GM23338 (cell line): ENCODE results near the gene SLC44A1. TPM values are rescaled to one million over a fixed set of nuclear protein-coding genes. Genes with fewer than 3 reads are reported as not detected.

Experiments used
- ATAC-seq: fragments of 200-7000 bp; cut with Tn5 transposase; 3 replicates; pipeline ENCODE4 v1.9.1; 2020
- DNase-seq: peaks from one replicate; pipeline ENCODE4 v3.0.0-alpha.2; 2015; ENCODE audit warnings: low spot score
- H2AFZ ChIP-seq: fragments of 200-600 bp; sonication (generic); 2 replicates; pipeline ENCODE4 v1.8.0; 2016; ENCODE audit warnings: antibody characterized with exemption, mild to moderate bottlenecking, moderate library complexity
- H3F3A ChIP-seq: fragments of 200-600 bp; sonication (generic); replicated peaks from 2 replicates; pipeline ENCODE4 v1.8.0; 2017; ENCODE audit warnings: antibody characterized with exemption, mixed run types, low read depth
- H3K27ac ChIP-seq: fragments of 200-600 bp; sonication (generic); 2 replicates; pipeline ENCODE4 v1.6.1; 2016; ENCODE audit warnings: low read depth
- H3K27me3 ChIP-seq: fragments of 200-600 bp; sonication (generic); 2 replicates; pipeline ENCODE4 v1.8.0; 2016; ENCODE audit warnings: mild to moderate bottlenecking, mixed run types, moderate library complexity; ENCODE audit not compliant: insufficient read depth
- H3K36me3 ChIP-seq: fragments of 200-600 bp; sonication (generic); 2 replicates; pipeline ENCODE4 v1.8.0; 2016; ENCODE audit warnings: mild to moderate bottlenecking; ENCODE audit not compliant: insufficient read depth
- H3K4me1 ChIP-seq: fragments of 200-600 bp; sonication (generic); 2 replicates; pipeline ENCODE4 v1.8.0; 2016; ENCODE audit warnings: mild to moderate bottlenecking, moderate library complexity; ENCODE audit not compliant: insufficient read depth
- H3K4me2 ChIP-seq: fragments of 200-600 bp; sonication (generic); 2 replicates; pipeline ENCODE4 v1.7.1; 2017; ENCODE audit warnings: mixed run types
- H3K4me3 ChIP-seq: fragments of 200-600 bp; sonication (generic); 2 replicates; pipeline ENCODE4 v1.6.1; 2016; ENCODE audit warnings: mixed run types
- H3K79me2 ChIP-seq: fragments of 200-600 bp; sonication (generic); replicated peaks from 2 replicates; pipeline ENCODE4 v1.8.0; 2017; ENCODE audit warnings: mild to moderate bottlenecking; ENCODE audit not compliant: insufficient read depth
- H3K9me2 ChIP-seq: fragments of 200-600 bp; sonication (generic); 2 replicates; pipeline ENCODE4 v1.8.0; 2017; ENCODE audit not compliant: insufficient read depth
- H4K20me1 ChIP-seq: fragments of 200-600 bp; sonication (generic); replicated peaks from 2 replicates; pipeline ENCODE4 v1.8.0; 2017; ENCODE audit warnings: mild to moderate bottlenecking; ENCODE audit not compliant: insufficient read depth
- H3K27ac Mint-ChIP-seq: 2 replicates; pipeline ENCODE4 v1.8.0; 2020; ENCODE audit warnings: inconsistent platforms, mild to moderate bottlenecking, moderate library complexity, mixed read lengths
- H3K27me3 Mint-ChIP-seq: 3 replicates; pipeline ENCODE4 v1.8.0; 2022; ENCODE audit warnings: low read depth, mild to moderate bottlenecking, moderate library complexity, mixed read lengths, inconsistent platforms; ENCODE audit not compliant: insufficient read depth, poor library complexity
- H3K36me3 Mint-ChIP-seq: 3 replicates; pipeline ENCODE4 v1.8.0; 2021; ENCODE audit warnings: low read depth, mild to moderate bottlenecking, inconsistent platforms, moderate library complexity, mixed read lengths
- H3K4me1 Mint-ChIP-seq: 3 replicates; pipeline ENCODE4 v1.8.0; 2020; ENCODE audit warnings: mild to moderate bottlenecking, inconsistent platforms, mixed read lengths
- H3K4me3 Mint-ChIP-seq: 3 replicates; pipeline ENCODE4 v1.8.0; 2021; ENCODE audit warnings: moderate library complexity, mild to moderate bottlenecking, inconsistent platforms, mixed read lengths
- H3K9me3 Mint-ChIP-seq: 3 replicates; pipeline ENCODE4 v1.8.0; 2020; ENCODE audit warnings: moderate library complexity, mild to moderate bottlenecking, inconsistent platforms, mixed read lengths
- CREB1 ChIP-seq: fragments of 250-450 bp; sonication (Bioruptor Pico); IDR thresholded peaks from 2 replicates; pipeline ENCODE4 v1.5.0; 2020; ENCODE audit warnings: low read depth, mild to moderate bottlenecking, moderate library complexity
- EZH2phosphoT487 ChIP-seq: fragments of 200-600 bp; sonication (generic); IDR thresholded peaks from one replicate; pipeline ENCODE4 v1.8.1; 2018; ENCODE audit warnings: antibody characterized with exemption; ENCODE audit not compliant: unreplicated experiment
- POLR2AphosphoS5 ChIP-seq: IDR thresholded peaks from 2 replicates; pipeline ENCODE4 v1.6.1; 2016; ENCODE audit warnings: antibody characterized with exemption, low read depth
- STAT1 ChIP-seq: IDR thresholded peaks from one replicate; pipeline ENCODE4 v1.6.1; 2016; ENCODE audit warnings: antibody characterized with exemption; ENCODE audit not compliant: unreplicated experiment
- ZNF114 ChIP-seq: fragments of 250-450 bp; sonication (Bioruptor Pico); IDR thresholded peaks from 2 replicates; pipeline ENCODE4 v1.5.0; 2020; ENCODE audit warnings: mild to moderate bottlenecking, moderate library complexity
- ZNF331 ChIP-seq: fragments of 250-450 bp; sonication (Bioruptor Pico); IDR thresholded peaks from 2 replicates; pipeline ENCODE4 v1.5.0; 2020; ENCODE audit warnings: low read depth, mild to moderate bottlenecking, moderate library complexity
- ZNF462 ChIP-seq: fragments of 250-450 bp; sonication (Bioruptor Pico); IDR thresholded peaks from 2 replicates; pipeline ENCODE4 v1.5.0; 2020; ENCODE audit warnings: mild to moderate bottlenecking, moderate library complexity
- polyA plus RNA-seq: library from polyadenylated mRNA; unstranded; fragments of >200 nt; fragmentation: Nextera tagmentation; extraction: Ambion mirVana; gene quantifications from 2 replicates; pipeline ENCODE4 v1.2.1, GENCODE V29; 2016
- total RNA-seq: library from RNA; depleted of rRNA; stranded (reverse); fragments of >200 nt; shearing (Covaris generic); gene quantifications from 2 replicates; pipeline ENCODE4 v1.2.3, GENCODE V29; 2014
- TF ChIP-seq, protein P1 (sequence below): IDR thresholded peaks from one replicate; pipeline ENCODE4 v1.6.1; 2018; ENCODE audit warnings: antibody characterized with exemption; ENCODE audit not compliant: unreplicated experiment
- TF ChIP-seq, protein P2 (sequence below), 2 experiments: fragments of 200-600 bp in 1 of 2; sonication (generic) in 1 of 2; conservative IDR thresholded peaks; 2 replicates each; pipeline versions ENCODE4 v1.5.1 to v1.6.1; 2016 to 2017; ENCODE audit warnings: antibody characterized with exemption in 2 of 2, low read depth in 2 of 2, mild to moderate bottlenecking in 2 of 2, moderate library complexity in 1 of 2
- TF ChIP-seq, protein P3 (sequence below): IDR thresholded peaks from 2 replicates; pipeline ENCODE4 v1.6.1; 2016; ENCODE audit warnings: antibody characterized with exemption

The SLC44A1 gene
- total and polyA plus RNA-seq, 2 experiments from 2014 or later = 14.9 to 75.0 TPM

- TF ChIP-seq, protein P1, sequence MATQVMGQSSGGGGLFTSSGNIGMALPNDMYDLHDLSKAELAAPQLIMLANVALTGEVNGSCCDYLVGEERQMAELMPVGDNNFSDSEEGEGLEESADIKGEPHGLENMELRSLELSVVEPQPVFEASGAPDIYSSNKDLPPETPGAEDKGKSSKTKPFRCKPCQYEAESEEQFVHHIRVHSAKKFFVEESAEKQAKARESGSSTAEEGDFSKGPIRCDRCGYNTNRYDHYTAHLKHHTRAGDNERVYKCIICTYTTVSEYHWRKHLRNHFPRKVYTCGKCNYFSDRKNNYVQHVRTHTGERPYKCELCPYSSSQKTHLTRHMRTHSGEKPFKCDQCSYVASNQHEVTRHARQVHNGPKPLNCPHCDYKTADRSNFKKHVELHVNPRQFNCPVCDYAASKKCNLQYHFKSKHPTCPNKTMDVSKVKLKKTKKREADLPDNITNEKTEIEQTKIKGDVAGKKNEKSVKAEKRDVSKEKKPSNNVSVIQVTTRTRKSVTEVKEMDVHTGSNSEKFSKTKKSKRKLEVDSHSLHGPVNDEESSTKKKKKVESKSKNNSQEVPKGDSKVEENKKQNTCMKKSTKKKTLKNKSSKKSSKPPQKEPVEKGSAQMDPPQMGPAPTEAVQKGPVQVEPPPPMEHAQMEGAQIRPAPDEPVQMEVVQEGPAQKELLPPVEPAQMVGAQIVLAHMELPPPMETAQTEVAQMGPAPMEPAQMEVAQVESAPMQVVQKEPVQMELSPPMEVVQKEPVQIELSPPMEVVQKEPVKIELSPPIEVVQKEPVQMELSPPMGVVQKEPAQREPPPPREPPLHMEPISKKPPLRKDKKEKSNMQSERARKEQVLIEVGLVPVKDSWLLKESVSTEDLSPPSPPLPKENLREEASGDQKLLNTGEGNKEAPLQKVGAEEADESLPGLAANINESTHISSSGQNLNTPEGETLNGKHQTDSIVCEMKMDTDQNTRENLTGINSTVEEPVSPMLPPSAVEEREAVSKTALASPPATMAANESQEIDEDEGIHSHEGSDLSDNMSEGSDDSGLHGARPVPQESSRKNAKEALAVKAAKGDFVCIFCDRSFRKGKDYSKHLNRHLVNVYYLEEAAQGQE = no peak
- TF ChIP-seq, protein P2, sequence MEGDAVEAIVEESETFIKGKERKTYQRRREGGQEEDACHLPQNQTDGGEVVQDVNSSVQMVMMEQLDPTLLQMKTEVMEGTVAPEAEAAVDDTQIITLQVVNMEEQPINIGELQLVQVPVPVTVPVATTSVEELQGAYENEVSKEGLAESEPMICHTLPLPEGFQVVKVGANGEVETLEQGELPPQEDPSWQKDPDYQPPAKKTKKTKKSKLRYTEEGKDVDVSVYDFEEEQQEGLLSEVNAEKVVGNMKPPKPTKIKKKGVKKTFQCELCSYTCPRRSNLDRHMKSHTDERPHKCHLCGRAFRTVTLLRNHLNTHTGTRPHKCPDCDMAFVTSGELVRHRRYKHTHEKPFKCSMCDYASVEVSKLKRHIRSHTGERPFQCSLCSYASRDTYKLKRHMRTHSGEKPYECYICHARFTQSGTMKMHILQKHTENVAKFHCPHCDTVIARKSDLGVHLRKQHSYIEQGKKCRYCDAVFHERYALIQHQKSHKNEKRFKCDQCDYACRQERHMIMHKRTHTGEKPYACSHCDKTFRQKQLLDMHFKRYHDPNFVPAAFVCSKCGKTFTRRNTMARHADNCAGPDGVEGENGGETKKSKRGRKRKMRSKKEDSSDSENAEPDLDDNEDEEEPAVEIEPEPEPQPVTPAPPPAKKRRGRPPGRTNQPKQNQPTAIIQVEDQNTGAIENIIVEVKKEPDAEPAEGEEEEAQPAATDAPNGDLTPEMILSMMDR (conservative IDR thresholded peaks at IDR 0.05; ENCODE audit: low read depth in 2 of 2) = no peak
- TF ChIP-seq EZH2phosphoT487 (no peak), CREB1 (no peak), ZNF114 (CRISPR knock-in tag) (no peak)
- TF ChIP-seq, protein P3, sequence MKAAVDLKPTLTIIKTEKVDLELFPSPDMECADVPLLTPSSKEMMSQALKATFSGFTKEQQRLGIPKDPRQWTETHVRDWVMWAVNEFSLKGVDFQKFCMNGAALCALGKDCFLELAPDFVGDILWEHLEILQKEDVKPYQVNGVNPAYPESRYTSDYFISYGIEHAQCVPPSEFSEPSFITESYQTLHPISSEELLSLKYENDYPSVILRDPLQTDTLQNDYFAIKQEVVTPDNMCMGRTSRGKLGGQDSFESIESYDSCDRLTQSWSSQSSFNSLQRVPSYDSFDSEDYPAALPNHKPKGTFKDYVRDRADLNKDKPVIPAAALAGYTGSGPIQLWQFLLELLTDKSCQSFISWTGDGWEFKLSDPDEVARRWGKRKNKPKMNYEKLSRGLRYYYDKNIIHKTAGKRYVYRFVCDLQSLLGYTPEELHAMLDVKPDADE = no peak
Observed at GRCh38 chr9:105270711-105271110, 26.3 kb downstream of the SLC44A1 start (continued).

DNA sequence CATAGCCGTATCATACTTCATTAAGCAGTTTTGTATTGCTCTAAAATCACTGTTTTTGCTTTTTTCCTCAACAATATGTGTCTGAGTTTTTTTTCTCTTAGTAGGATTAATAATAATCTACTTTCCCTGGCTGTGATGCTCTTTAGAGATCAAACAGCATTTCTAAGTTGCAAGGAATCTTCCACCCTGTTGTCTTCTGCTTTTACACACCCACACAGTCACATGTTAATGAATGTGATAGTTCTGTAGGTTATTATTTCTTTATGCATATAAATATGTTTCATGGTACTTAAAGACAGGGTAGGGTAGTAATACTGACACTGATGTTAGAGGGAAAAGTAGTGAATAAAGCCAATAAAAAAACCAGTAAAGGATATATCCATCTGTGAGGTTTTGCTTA lies 29.3 kb downstream of the SLC44A1 start:
- Histone ChIP-seq H2AFZ (no peak overlapping the region), H3K79me2 (peaks cover 82% of the 10 kb centered on the region), H3K36me3 (no peaks in the 10 kb centered on the region), H3K9me2 (no peaks in the 10 kb centered on the region), H3F3A (no peaks in the 10 kb centered on the region), H4K20me1 (no peaks in the 10 kb centered on the region), H3K4me1 (peaks cover 13% of the 10 kb centered on the region), H3K27ac (no peak overlapping the region), H3K4me3 (no peak overlapping the region), H3K27me3 (no peaks in the 10 kb centered on the region), H3K4me2 (no peak overlapping the region)
- Mint-ChIP-seq H3K27ac (no peak overlapping the region), H3K9me3 (no peaks in the 10 kb centered on the region; the same call in 2 of the 3 replicates), H3K36me3 (no peaks in the 10 kb centered on the region; the same call in 2 of the 3 replicates), H3K4me3 (no peak overlapping the region), H3K27me3 (peaks cover 2% of the 10 kb centered on the region), H3K4me1 (peaks cover 26% of the 10 kb centered on the region)
- no peak for DNase-seq
- no peak for ATAC-seq
- TF ChIP-seq, protein P2 (conservative IDR thresholded peaks at IDR 0.05; ENCODE audit: low read depth in 2 of 2) = no peak
- no peak for TF ChIP-seq CREB1
- TF ChIP-seq STAT1 = no peak
- no peak for TF ChIP-seq POLR2AphosphoS5
- TF ChIP-seq ZNF462 = no peak
- no peak for TF ChIP-seq ZNF331 (CRISPR knock-in tag)
